ENCODE results near the gene PLOD2. TPM values are rescaled to one million over a fixed set of nuclear protein-coding genes. Genes with fewer than 3 reads are reported as not detected.
A peak's percentile ranks its signal among the peaks of the same experiment; 100 is the strongest.

The PLOD2 gene
- total and polyA plus RNA-seq, 9 of the 15 experiments (the other 6 are each of a cell fraction or from before 2014, with no cell fraction given) = 0.18 to 1.5 (median 0.58) TPM

- TF ChIP-seq PCBP2 (IDR thresholded peaks at IDR 0.05; ENCODE audit: low read depth, low read length, poor library complexity, severe bottlenecking) (no peak), MAFF (IDR thresholded peaks at IDR 0.05; ENCODE audit: low read length) (no peak), U2AF2 (optimal IDR thresholded peaks at IDR 0.05; ENCODE audit: low read depth, low read length) (no peak), REST (IDR thresholded peaks at IDR 0.05; ENCODE audit: borderline replicate concordance) (peak; percentile 37; the same call in 1 of the 2 replicates), REST (CRISPR knock-in tag; IDR thresholded peaks at IDR 0.05; ENCODE audit: low read depth) (no peak), NRF1 (conservative IDR thresholded peaks at IDR 0.05 in 1 of 2, IDR thresholded peaks at IDR 0.05 in 1 of 2) (peak; percentile 69 to 72), FOXA1 (IDR thresholded peaks at IDR 0.05; ENCODE audit: borderline replicate concordance) (no peak), SMC3 (conservative IDR thresholded peaks at IDR 0.05; ENCODE audit: insufficient read depth, low read depth, low read length) (peak; percentile 34; the same call in 1 of the 2 replicates), HMGXB4 (CRISPR knock-in tag; IDR thresholded peaks at IDR 0.05) (no peak), SOX6 (IDR thresholded peaks at IDR 0.05) (no peak), RAD21 (CRISPR knock-in tag; conservative IDR thresholded peaks at IDR 0.05 in 1 of 2, IDR thresholded peaks at IDR 0.05 in 1 of 2) (peak; percentile 65 to 73), ILK (tag; IDR thresholded peaks at IDR 0.05; ENCODE audit: borderline replicate concordance, low read depth) (no peak)
- TF ChIP-seq, protein P1, sequence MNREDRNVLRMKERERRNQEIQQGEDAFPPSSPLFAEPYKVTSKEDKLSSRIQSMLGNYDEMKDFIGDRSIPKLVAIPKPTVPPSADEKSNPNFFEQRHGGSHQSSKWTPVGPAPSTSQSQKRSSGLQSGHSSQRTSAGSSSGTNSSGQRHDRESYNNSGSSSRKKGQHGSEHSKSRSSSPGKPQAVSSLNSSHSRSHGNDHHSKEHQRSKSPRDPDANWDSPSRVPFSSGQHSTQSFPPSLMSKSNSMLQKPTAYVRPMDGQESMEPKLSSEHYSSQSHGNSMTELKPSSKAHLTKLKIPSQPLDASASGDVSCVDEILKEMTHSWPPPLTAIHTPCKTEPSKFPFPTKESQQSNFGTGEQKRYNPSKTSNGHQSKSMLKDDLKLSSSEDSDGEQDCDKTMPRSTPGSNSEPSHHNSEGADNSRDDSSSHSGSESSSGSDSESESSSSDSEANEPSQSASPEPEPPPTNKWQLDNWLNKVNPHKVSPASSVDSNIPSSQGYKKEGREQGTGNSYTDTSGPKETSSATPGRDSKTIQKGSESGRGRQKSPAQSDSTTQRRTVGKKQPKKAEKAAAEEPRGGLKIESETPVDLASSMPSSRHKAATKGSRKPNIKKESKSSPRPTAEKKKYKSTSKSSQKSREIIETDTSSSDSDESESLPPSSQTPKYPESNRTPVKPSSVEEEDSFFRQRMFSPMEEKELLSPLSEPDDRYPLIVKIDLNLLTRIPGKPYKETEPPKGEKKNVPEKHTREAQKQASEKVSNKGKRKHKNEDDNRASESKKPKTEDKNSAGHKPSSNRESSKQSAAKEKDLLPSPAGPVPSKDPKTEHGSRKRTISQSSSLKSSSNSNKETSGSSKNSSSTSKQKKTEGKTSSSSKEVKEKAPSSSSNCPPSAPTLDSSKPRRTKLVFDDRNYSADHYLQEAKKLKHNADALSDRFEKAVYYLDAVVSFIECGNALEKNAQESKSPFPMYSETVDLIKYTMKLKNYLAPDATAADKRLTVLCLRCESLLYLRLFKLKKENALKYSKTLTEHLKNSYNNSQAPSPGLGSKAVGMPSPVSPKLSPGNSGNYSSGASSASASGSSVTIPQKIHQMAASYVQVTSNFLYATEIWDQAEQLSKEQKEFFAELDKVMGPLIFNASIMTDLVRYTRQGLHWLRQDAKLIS (CRISPR knock-in tag; IDR thresholded peaks at IDR 0.05) = no peak
These were observed 28.7 kb upstream of the PLOD2 start (continued) for GRCh38 chr3:146189519-146190173.
